OCI-M1 (cell line): ENCODE results near the gene IDUA.
"Not testable (repeated sequence)": the region's sequence is repeated elsewhere in the genome, so short reads cannot be mapped to it uniquely, and the experiment has no call there.

Experiments
- DNase-seq: peaks from one replicate; lab custom pipeline; 2025; lab: John Stamatoyannopoulos, UW

IDUA gene

GRCh38 chr4:1046581-1047011 lies 59.8 kb downstream of the IDUA start:
- DNase-seq, result not testable (repeated sequence)

- no peak for DNase-seq
Observed at GRCh38 chr4:1047106-1047975, 60.5 kb downstream of the IDUA start.

GRCh38 chr4:1047976-1048772 lies 61.3 kb downstream of the IDUA start:
- no peak for DNase-seq

DNA sequence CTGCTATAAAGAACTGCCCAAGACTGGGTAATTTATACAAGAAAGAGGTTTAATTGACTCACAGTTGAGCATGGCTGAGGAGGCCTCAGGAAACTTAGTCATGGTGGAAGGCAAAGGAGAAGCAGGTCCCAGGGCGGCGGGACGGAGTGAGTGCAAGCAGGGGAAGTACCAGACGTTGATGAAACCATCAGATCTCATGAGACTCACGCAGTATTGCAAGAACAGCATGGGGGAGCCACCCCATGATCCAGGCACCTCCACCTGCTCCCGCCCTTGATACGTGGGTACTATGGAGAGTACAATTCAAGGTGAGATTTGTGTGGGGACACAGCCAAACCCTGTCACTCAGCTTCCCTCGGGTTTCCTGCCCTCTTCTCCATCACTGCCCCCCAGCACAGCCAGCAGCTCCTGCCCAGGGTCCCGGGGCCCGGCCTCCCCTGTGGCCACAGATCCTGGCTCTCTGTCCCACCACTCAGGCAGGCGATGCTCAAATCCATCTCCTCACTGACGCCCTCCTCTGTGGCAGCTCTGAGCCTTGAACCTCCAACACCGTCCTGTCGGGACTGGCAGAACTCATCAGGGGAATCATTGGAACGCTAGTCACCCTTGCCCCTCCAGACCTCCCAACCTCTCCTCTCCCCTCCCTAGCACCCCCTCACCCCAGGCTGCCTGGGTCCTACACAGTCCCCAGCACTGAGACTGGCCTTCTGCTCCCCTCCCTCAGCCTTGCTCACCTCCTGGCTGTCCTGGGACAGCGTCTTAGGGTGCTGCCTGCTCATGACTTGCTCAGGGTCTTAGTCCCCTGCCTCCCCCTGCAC lies 62.1 kb downstream of the IDUA start:
- DNase-seq, result no peak

DNA sequence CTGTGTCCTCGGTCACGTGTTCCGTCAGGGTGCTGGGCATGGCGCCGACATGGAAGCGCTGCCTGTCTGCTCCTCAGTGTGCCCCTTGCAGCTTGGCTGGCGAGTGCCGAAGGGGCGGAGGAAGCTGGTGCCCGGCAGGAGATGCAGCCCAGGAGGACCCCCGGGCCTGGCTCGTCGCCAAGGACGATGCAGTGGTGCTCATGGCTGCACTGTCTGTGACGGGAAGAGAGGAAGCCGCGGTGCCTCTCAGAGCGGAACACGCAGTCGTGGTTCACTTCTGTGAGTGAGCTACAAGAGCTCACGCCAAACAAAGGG lies 62.7 kb downstream of the IDUA start:
- DNase-seq, result no peak

GRCh38 chr4:1050486-1051213 lies 63.8 kb downstream of the IDUA start:
- DNase-seq, result no peak

- no peak for DNase-seq
Observed at GRCh38 chr4:1051472-1051871, 64.6 kb downstream of the IDUA start.

DNA sequence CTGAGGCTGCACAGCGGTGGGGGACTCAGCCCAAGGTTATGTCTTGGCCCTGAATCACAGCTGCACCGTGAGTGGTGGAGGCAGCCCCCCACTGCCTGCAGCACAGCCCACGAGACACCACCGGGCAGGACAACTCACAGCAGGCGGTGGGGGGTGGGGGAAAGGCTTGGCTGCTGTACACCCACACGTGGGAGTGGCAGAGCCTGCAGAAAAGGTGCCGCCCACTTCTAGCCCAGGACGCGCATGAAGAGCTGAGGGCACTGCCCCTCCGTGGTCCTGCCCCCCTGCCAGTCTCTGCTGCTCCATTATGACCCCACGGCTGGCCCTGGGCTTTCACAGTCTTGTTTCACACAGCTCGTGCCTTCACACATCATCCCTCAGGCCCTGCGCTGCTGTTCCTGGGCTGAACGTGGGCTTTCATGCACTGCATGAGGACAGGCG lies 65.4 kb downstream of the IDUA start:
- DNase-seq, result no peak

DNA sequence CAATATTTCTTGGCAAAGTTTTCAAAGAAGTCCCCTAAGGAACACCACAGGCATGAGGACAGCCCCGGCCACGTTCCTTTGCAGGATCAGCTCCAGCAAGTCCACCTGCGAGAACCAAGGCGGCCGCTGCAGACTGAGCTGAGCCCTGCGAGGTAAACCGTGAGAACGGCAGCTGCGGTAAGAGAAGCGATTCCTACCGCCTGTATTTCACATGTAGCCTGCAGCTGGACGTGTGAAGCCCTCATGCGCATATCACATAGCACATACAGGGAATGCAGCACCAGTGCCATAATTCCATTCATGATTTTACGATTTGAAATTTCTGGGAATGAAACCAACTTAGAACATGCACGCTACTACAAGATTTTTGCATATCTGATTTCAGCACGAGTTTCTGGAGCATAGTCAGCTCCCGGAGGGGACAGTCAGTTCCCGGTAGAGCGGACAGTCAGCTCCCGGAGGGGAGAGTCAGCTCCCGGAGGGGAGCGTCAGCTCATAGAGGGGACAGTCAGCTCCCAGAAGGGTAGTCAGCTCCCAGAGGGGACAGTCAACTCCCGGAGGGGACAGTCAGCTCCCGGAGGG lies 66.3 kb downstream of the IDUA start:
- DNase-seq, result no peak

DNA sequence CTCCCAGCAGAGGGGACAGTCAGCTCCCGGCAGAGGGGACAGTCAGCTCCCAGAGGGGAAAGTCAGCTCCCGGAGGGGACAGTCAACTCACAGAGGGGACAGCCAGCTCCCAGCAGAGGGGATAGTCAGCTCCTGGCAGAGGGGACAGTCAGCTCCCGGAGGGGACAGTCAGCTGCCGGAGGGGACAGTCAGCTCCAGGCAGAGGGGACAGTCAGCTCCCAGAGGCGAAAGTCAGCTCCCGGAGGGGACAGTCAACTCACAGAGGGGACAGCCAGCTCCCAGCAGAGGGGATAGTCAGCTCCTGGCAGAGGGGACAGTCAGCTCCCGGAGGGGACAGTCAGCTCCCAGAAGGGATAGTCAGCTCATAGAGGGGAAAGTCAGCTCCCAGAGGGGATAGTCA lies 67.0 kb downstream of the IDUA start:
- not testable (repeated sequence) for DNase-seq
